Endometrial microvascular endothelial cells (primary cell): Measurements from ENCODE around the gene MYBPC1. TPM values are rescaled to one million over a fixed set of nuclear protein-coding genes. Genes with fewer than 3 reads are reported as not detected.

Experiments
- in situ Hi-C: cut with HindIII; loops from 2 replicates; pipeline ENCODE4 v1.10.0; 2017; ENCODE audit warnings: low sequenced_read_pairs, low pct_unique_long_range_greater_than_20kb; ENCODE audit errors: inconsistent ontology term
- total RNA-seq: library from RNA; depleted of rRNA; stranded (reverse); fragments of >200 nt; gene quantifications from one replicate; pipeline ENCODE4 v1.2.3, GENCODE V29; 2015; ENCODE audit errors: inconsistent ontology term

The MYBPC1 gene
- total RNA-seq, 1 donor from 2014 or later, result not detected

DNA sequence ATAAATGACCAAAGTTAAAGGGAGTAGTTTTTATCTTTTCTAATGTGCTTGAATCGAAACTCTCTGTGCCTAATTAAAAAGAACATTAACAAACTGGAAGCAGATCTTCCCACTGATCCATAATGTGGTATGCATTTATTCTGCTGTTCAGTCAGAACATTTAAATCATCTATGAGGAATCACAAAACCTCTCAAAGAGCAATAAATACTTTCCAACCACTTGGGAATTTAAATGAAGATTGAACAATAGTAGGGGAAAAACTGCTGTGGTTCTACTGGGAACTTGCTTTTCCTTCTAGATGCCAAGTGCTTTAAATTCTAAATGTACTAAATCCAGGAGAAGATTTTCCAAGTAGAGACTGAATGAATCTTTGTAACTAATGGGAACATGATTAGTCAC lies 90.3 kb downstream of the MYBPC1 start:
- in situ Hi-C loops, result no loop called here

DNA sequence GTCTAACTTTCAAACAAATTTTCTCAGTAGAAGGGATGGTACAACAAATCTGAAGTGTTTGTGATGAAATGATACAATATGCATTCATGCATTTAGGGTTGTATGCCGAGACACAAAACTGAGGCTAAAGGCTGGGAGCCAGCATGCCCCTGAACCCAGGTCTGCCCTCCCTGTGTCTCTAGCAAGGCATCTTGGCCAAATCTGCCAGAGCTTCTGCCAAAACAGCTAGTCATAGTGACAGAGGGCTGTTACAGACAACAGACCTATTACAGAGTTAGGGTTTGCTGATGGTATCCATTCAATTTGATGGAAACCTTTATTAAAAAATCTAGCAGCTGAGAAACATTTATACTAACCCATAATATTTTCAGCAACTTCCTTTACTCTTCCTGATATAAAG lies 91.4 kb downstream of the MYBPC1 start:
- in situ Hi-C loops, result no loop called here

DNA sequence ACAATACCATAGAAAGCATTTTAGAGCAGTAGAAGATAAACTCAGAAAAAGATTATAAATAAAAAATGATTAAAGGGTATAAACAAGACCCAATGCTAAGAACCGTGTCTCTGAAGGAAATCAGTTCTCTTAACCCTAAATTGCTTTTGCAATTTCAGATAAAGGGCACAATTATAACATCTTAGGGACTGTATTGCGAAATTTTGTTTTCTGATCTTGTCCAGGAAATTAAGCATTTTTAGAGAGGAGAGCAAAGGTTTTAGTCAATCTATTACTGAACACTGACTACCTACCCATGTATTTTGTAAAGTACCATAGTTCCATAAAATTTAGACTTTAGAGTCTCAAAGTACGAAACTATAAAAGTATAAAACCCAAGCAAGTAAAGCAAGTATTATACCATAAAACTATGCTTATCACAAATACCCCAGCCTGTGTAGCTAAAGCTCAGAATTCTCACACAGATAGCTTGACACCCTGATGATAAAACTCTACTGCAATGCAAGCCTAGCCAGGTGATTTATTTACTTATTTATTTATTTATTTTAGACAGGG lies 95.8 kb downstream of the MYBPC1 start:
- in situ Hi-C loops, result no loop called here

DNA sequence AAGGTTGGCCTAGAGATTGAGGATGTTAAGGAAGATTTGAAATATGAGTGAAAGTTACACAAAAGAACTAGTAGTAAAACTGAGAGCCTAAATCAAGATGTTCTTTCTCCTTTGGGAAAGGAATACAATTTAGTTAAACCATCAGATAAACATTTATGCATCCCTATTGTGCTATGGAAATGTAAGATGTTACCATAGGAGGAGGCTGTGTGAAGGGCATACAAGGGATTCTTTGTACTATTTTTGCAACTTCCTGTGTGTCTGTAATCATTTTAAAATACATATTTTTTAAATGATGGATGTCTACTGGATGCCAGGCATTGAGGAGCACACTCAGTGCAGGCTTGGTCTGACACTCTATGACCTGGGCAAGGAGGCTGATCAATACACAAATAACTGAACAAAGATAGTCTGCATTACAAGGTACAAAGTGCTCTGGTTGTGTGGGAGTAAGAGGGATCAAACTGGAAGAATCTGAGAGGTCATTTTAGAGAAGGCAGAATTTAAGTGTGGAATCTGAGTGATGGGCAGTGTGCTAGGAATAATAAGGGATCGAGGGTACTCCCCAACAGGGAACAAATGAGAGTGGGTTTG lies 96.8 kb downstream of the MYBPC1 start:
- in situ Hi-C loops, result no loop called here

DNA sequence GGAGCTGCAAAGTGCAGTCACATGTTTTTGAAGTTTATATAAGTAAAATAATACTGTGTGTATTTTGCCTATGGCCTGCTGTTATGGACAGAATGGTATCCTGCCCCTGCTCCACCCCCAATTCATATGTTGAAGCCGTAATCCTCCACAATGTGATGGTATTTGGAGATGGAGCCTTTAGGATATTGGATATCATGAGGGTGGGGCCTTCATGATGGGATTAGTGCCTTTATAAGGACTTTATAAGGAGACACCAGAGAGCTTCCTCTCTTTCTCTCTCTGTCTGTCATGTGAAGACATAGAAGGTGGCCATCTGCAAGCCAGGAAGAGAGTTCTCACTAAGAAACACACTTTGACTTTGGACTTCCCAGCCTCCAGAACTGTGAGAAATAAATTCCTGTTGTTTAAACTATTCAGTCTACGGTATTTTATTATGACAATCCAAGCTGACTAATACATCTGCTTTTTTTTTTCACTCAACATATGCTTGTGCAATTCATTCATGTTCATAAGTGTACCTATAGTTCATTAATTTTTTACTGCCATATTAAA lies 99.6 kb downstream of the MYBPC1 start:
- in situ Hi-C loops, result no loop called here

DNA sequence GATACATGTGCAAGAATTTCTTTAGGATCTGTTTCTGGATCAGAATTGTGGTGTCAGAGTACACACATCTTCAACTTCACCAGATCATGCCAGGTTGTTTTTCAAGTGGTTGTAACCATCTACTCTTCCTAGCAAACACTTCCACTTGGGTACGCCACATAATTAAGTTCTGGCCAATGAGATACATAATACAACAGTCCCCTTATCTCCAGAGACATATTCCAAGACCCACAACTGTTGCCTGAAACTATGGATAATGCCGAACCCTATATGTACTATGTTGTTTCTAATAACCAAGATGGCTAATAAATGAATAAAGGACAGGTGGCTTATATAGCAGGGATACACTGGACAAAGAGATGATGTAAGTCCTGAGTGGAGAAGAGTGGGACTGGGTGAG lies 100.2 kb downstream of the MYBPC1 start:
- in situ Hi-C loops, result no loop called here

DNA sequence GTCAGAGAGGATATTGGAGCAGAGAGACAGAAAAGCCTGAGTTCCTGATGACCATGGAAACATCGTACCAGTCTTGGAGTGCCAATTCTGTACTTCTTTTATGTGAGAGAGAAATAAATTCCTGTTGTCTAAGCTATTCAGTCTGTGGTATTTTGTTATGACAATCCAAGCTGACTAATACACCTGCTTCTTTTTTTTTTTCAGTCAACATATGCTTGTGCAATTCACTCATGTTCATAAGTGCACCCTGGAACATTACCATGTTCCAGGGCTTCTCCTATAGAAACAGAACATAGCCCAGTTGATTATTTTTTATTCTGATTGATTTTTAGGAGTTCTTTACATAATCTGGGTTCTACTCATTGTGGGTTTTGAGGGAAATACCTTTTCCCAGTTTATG lies 100.9 kb downstream of the MYBPC1 start:
- in situ Hi-C loops, result no loop called here

DNA sequence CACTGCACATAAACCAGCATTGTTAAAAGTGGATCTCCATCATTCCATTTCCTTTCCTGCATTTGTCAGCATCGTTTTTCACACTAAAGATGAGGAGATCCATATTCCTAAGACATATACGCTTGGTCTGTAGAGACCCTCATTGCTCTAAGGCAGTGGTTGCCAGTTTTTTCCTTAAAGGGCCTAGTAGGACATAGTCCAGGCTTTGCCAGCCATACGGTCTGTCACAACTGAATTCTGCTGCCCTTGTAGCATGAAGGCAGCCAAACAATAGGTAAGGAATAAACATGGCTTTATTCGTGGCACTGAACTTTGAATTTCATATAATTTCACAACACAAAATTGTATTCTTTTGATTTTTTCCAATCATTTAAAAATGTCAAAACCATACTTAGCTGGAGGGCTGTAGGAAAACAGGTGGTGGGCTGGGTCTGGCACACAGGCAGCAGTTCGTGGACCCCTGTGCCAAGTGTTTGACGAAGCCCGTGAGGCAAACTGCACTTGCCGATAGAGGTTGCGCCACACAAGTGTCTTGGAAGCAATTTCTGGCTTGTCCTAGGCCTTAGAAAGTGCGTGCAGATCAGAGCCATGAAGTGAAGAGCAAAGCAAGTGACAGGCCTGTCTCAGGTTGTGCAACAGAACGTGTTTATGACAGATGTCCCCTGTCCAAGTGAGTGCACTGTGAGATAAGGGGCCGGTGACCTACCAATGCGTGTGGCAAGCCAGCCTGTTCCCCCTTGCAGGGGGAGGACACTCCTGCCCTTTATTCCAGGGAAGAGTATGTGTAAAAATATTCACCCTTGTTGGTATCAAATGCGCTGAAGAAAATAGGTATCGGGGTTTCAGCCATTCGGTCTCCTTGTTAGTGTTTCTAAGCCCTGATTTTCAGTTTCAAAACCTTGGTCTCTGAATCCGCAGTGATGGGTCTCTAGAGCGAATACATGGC lies 101.8 kb downstream of the MYBPC1 start:
- in situ Hi-C loops, result no loop called here

DNA sequence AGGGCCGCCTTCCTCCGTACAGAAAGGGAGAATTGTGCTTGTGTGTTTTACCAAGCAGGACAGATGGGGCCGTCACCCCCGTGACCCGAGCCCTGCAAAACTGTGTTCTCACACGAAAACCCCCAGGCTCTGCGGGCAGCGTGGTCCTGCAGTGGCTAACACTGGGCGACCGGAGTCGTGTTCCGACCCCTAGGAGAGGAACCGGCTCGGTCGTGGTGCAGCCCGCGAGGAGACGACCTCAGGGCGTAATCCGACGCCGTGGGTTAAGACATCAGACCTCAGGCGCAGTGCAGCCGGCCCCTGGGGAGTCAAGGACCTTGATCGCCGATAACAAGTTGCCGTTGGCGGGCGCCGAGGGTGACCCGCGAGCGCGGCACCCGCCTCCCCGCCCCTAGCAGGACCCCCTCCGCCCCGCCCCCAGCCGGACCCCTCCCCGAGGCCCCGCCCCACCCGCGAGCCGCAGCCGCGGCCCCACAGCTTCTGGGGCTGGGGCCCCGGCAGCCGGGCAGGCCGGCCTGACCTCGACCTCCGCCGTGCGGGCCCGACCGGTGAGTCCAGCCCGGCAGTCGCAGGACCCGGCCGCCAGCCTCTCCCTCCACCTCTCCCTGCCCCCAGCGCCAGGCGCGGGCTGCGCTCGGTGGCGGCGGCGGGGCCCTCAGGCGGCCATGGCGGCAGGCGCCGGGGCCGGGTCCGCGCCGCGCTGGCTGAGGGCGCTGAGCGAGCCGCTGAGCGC lies 102.6 kb downstream of the MYBPC1 start, which contains the start of gene CHPT1:
CHPT1 (plus strand) TSS at position 444 of the 733 bp plus-strand sequence; CDS start at position 666, 222 bp downstream.
- in situ Hi-C loops, result no loop called here

DNA sequence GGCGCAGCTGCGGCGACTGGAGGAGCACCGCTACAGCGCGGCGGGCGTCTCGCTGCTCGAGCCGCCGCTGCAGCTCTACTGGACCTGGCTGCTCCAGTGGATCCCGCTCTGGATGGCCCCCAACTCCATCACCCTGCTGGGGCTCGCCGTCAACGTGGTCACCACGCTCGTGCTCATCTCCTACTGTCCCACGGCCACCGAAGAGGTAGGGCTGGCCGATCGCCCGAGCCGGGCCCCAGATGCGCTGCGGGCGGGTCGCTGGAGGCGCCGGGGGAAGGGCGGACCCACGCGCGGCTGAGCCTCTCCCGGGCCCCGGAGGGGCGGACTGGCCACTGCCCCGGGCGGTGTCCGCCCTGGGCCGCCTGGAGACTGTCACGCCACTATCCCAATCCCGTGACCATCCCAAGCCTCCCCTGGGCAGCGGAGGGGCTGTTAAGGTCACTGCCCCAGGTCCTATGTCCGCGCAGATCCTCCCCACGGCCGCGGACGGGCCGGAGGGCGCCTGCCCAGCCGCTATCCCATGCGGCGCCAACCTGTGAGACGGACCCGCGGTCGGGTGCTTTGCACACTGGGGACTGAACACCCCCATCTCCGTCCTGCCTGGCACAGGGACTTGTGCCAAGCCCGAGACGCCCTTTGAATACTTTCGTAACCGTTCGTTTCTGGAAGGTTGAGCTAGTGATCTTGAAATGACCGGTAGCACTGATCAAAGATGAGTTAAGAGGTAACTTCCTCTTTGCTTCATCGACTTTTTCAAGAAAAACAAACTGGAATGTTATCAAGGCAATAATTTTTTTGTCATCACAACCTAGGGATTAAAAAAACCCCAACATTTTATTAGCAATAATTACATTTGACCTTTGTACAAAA lies 103.4 kb downstream of the MYBPC1 start:
- in situ Hi-C loops, result no loop called here

DNA sequence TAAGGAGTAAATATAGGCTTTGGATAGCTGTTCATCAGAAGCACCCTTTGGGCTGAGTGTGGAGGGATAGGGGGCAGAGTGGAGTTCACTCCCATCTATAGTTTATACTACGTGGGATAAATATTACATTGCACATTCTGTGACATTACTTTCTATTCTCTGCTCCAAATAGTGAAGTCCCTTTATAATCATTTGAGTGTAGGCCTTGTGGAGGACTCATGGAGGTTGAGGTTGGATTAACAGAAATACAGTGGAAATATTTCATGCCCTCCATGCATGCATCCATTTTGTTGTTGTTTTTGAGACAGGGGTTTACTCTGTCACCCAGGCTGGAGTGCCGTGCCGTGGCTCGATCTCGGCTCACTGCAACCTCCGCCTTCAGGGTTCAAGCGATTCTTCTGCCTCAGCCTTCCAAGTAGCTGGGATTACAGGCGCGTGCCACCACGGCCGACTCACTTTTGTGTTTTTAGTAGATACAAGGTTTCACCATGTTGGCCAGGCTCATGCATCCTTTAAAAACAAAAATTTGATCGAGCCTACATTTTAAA lies 104.1 kb downstream of the MYBPC1 start:
- in situ Hi-C loops, result no loop called here

DNA sequence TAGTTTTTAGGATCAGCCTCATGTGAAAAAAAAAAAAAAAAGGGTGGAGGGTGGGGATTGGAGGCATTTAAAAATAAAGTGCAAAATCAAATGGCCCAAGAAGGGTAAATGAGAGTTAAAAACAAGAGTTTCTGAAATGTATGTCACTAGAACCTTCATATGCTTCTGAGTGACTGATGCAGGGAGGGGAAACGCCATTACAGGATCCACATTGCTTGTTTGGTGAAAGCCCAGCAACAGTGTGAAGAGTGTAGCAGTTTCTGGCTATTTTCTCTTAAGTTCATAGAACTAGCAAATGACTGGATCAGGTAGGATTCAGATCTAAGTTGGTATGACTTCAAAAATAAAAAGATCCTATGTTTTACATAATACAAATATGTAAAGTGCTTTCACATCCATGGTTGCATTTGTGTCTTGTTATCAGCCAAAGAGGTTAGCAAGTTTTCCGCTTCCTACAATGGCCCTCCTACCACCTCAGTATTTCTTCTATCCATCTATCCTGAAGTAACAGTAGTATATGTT lies 105.6 kb downstream of the MYBPC1 start:
- in situ Hi-C loops, result no loop called here

DNA sequence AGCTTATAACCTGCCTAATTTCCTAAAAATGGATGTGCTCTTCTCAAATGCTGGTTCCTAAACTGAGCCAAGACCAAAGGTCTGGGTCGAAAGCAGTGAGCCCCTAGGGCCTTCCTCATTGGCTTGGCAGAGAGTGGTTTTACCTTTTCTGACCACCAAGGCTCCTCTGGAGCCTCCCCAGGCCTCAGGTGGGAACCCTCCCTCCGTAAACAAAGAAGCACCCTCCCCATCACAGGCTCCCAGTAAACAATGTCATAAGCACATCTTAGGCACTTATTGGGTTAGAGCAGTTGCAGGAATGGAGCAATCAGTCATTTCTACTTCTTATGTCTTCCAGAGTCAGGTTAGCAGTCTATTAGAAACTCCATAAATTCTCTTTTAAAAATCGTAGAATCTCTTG lies 108.7 kb downstream of the MYBPC1 start:
- in situ Hi-C loops, result no loop called here

DNA sequence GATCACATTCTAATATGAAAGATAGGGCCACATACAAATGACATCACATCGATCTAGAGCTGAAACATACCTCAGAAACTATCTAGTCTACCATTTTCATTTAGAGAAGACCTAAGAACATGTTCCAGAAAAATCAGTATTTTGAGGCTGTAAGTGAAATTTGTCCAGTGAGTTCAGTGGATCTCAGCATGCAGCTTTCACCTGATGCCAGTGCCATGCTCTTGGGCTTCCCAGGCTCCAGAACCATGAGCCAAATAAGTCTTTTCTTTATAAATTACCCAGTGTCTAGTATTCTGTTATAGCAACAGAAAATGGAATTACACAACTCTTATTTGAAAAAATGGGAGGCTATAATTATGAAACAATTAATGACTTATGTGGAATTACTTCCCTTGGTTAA lies 111.6 kb downstream of the MYBPC1 start:
- in situ Hi-C loops, result no loop called here

DNA sequence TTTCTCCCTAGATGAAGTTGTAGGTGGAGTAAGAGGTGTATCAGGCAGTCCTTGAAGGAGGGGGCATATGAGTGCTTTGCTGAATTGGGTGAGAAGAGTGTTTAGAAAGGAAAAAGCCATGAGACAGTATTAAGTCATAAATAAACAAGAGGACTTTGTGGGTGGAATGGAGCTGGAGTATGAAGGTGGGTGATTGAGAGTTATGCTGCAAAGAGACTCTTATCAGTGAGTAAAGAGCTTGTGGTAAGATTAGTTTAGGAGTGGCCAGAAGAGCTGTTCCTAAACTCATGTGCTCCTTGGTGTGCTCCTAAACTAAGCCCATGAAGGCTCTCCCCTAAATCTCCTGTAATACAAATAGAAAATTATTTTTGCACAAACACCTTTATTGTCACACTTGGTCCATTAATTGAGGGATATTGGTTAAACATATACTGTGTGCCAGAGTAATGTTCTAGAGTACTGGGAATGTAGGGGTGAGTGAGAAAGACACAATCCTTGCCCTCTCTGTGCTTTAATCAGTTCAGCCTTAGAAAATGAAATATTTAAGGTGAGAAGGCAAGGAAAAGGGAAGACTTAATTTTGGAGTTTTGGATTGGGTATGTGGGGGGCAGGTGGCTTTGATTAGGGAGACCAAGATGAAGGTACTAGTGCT lies 112.5 kb downstream of the MYBPC1 start:
- in situ Hi-C loops, result no loop called here

DNA sequence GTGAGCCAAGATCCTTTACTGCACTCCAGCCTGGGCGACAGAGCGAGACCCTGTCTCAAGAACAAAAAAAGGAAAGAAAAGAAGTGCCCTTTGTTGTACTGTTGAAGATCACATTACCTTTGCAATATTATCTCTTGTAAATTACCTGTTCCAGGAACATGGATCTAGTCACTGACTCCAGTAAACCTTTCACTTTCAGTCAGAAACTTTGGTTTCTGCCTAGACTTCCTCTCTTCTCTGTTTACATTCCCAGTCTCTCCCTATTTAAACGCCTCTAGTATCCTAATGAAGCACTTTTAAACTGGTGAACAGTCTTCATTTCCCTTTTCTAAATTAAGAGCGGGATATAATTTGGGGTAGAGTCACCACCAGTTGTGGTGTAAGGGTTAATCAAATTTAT lies 115.5 kb downstream of the MYBPC1 start:
- in situ Hi-C loops, result no loop called here

DNA sequence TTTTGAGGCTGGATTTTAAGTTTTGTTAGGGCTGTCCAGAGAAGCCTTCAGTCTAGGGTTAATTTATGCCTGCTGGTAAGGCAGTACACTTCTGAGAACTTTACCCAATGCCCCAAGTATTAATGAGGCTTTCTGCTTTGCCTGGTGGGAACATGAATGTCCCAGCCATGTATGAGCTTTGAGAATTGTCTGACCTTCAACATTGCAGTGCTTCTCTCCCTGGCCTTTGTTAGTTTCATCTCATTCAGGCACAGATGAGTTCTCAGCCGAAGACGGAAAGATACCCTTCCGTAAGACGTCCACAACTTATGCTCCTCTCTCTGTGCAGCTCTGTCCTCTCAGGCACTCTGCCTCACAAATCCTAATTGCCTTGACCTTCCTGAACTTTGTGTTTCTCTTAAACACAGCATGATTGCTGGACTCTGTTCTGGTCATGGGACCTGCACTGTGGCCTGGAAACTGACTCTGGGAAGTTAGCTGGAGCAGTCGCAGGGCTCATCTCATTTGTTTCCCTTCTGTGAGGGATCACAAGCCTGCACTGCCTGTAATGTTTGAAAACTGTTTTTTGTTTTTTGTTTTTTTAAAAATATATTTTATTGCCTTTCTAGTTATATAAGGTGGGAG lies 118.4 kb downstream of the MYBPC1 start:
- in situ Hi-C loops, result no loop called here
